AG09319 (cell line): ENCODE results near the gene PGBD2.

Experiments
- DNase-seq: peaks from one replicate; pipeline ENCODE4 v3.0.0-alpha.2; 2010; ENCODE audit warnings: low read depth; ENCODE audit errors: extremely low read depth
- CTCF ChIP-seq: IDR thresholded peaks from 2 replicates; pipeline ENCODE4 v1.5.1; 2011; ENCODE audit warnings: low read depth, mild to moderate bottlenecking, inconsistent platforms, low read length, moderate library complexity

Gene PGBD2

GRCh38 chr1:248905662-248906008, 400 bp upstream of the PGBD2 start:
- no peak for TF ChIP-seq CTCF
- no peak for DNase-seq

GRCh38 chr1:248906753-248907661, 972 bp downstream of the PGBD2 start:
- no peak for TF ChIP-seq CTCF
- no peak for DNase-seq

- DNase-seq = no peak
- no peak for TF ChIP-seq CTCF
These were observed 4.7 kb downstream of the PGBD2 start for GRCh38 chr1:248910761-248911160.

- DNase-seq = no peak
- TF ChIP-seq CTCF = no peak
These were observed 7.9 kb downstream of the PGBD2 start for GRCh38 chr1:248913933-248914332.

GRCh38 chr1:248914796-248915381, 8.9 kb downstream of the PGBD2 start:
- TF ChIP-seq CTCF = no peak
- no peak for DNase-seq

- no peak for DNase-seq
- no peak for TF ChIP-seq CTCF
These were observed 12.1 kb downstream of the PGBD2 start for GRCh38 chr1:248918131-248918530.
